ENCODE data around the gene CENPE. TPM values are rescaled to one million over a fixed set of nuclear protein-coding genes. Genes with fewer than 3 reads are reported as not detected.

CENPE gene
- total RNA-seq, 2 donors from 2014 or later = 29.7 to 69.6 TPM

DNA sequence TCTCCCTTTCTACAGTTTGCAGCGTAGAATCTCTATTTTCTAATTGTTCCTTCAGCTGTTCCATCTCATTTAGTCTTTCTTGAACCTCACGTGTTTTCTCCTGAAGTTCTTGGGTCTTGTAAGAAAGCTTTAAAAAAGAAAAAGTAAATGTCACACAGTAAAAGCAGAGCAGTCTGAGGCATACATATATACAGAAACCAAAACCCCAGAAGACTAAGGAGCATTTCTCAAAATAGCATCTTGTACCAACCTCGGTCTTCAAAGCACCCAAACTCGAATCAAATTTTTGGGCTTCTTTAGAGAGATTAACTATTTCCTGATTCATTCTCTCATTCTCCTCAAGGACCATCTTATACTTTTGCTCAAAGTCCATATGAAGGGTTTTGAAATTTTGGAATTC lies 39.4 kb downstream of the CENPE start:
- Mint-ChIP-seq H3K27me3 (no peaks in the 10 kb centered on the region), H3K9me3 (no peaks in the 10 kb centered on the region), H3K4me3 (no peak overlapping the region), H3K36me3 (peaks cover 10% of the 10 kb centered on the region), H3K4me1 (ENCODE audit: low read depth in 2 of 2) (no peaks in the 10 kb centered on the region), H3K27ac (no peak overlapping the region)
- ATAC-seq (no peak), DNase-seq (ENCODE audit: low spot score) (no peak)

DNA sequence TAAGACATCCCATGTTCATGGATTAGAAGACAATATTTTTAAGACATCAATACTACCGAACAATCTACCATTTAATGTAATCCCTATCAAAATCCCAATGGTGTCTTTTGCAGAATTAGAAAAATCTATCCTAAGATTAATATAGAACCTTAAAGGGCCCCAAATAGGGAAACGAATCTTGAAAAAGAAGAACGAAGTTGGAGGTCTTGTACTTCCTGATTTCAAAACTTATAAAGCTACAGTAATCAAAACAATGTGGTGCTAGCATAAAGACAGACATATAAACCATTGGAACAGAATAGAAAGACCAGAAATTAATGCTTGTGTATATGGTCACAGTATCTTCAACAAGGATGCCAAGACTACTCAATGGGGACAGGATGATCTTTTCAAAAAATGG lies 42.0 kb downstream of the CENPE start:
- Mint-ChIP-seq H3K27me3 (no peaks in the 10 kb centered on the region), H3K4me3 (no peak overlapping the region), H3K4me1 (ENCODE audit: low read depth in 2 of 2) (peaks cover 9 to 14% of the 10 kb centered on the region in 2 donors), H3K9me3 (no peaks in the 10 kb centered on the region), H3K36me3 (peaks cover 16% of the 10 kb centered on the region), H3K27ac (no peak overlapping the region)
- no peak for DNase-seq (ENCODE audit: low spot score)
- no peak for ATAC-seq

DNA sequence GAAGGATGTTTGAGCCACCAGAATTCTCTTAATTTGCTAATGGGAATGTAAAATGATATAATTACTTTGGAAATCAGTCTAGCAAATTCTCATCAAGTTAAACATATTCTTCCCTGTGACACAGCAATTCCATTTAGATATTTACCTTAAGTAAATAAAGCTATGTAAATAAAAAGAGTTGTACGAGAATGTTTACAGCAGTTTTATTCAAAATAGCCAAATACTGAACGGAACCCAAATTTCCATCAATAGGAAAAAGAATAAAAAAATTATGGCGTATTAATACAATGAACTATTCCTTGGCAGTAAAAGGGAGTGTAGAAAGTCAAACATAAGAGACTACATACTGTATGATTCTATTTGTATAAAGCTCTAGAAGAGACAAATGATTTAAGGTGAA lies 45.8 kb downstream of the CENPE start:
- no peak for ATAC-seq
- Mint-ChIP-seq H3K27me3 (no peaks in the 10 kb centered on the region), H3K4me1 (ENCODE audit: low read depth in 2 of 2) (peaks cover 9 to 14% of the 10 kb centered on the region in 2 donors), H3K9me3 (no peaks in the 10 kb centered on the region), H3K4me3 (no peak overlapping the region), H3K36me3 (peaks cover 30% of the 10 kb centered on the region), H3K27ac (peak overlapping the region in 1 of 2 donors; percentile 29)
- no peak for DNase-seq (ENCODE audit: low spot score)

DNA sequence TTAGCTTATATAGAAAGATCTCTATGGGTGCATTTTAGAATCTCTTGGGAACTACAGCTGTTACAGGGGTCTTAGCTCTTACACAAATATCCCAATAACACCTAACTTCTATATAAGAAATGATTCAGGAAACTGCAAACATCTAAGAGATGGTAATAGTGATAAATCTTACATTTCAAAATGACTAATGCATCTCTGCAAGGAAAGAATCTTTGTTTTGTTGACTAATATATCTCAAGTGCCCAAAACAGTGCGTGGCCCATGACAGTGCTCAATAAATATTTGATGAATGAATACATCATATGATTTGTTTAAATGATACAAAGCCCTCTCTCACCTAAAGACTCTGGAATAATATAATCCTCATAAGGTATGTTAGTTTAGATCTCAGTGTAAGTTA lies 47.5 kb downstream of the CENPE start:
- H3K9me3 Mint-ChIP-seq = no peaks in the 10 kb centered on the region
- no peak for ATAC-seq

DNA sequence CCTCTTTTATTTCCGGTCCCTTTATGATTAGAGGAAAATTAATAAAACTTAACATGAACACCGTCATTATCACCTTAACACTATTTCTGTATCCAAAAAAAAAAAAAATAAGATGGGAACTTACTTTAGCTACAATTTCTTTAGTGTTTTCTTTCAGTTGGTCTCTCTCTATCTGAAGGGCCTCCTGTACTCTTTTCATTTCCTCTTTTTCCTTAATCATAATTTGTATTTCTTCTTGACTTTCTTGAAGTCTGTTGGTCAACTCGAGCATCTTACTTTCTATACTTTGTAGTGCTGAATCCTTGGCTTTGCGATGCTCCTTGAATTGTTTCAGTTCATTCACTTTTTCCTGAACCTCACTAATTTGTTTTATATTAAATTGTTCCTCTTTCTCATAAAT lies 53.2 kb downstream of the CENPE start:
- ATAC-seq (no peak), DNase-seq (ENCODE audit: low spot score) (no peak)
- H3K4me1 Mint-ChIP-seq (ENCODE audit: low read depth in 2 of 2) = no peaks in the 10 kb centered on the region
- H3K9me3 Mint-ChIP-seq = no peaks in the 10 kb centered on the region
- H3K27ac Mint-ChIP-seq = no peak overlapping the region
- peaks cover 32% of the 10 kb centered on the region for H3K36me3 Mint-ChIP-seq
- H3K4me3 Mint-ChIP-seq = no peak overlapping the region
- no peaks in the 10 kb centered on the region for H3K27me3 Mint-ChIP-seq

More for the DNA sequence above, 47.5 kb downstream of the CENPE start:
- peaks cover 9 to 14% of the 10 kb centered on the region in 2 donors for H3K4me1 Mint-ChIP-seq (ENCODE audit: low read depth in 2 of 2)
- no peaks in the 10 kb centered on the region for H3K27me3 Mint-ChIP-seq
- no peak overlapping the region for H3K27ac Mint-ChIP-seq
- no peak for DNase-seq (ENCODE audit: low spot score)
- no peak overlapping the region for H3K4me3 Mint-ChIP-seq
- H3K36me3 Mint-ChIP-seq = peaks cover 29% of the 10 kb centered on the region

DNA sequence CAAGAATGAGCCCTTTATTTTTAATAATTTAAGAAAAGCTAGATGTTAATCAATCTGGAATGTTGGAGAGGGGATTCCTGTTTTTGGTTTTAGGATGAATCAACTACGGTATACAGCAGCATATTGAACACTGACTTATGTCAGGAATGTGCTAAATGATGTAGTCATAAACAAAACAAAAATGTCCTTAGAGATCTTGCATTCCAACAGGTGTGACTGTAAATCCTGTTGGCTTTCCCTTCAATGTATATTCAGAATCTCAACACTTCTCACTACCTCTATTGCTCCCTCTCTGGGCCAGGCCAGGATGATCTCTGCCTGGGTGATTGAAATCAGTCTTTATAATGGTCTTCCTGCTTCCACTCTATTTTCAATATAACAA lies 60.7 kb downstream of the CENPE start:
- no peak for DNase-seq (ENCODE audit: low spot score)
- no peak overlapping the region for H3K27ac Mint-ChIP-seq
- no peaks in the 10 kb centered on the region for H3K27me3 Mint-ChIP-seq
- H3K4me3 Mint-ChIP-seq = no peak overlapping the region
- no peaks in the 10 kb centered on the region for H3K9me3 Mint-ChIP-seq
- H3K36me3 Mint-ChIP-seq = peaks cover 14% of the 10 kb centered on the region
- no peak for ATAC-seq
- H3K4me1 Mint-ChIP-seq (ENCODE audit: low read depth in 2 of 2) = no peaks in the 10 kb centered on the region

DNA sequence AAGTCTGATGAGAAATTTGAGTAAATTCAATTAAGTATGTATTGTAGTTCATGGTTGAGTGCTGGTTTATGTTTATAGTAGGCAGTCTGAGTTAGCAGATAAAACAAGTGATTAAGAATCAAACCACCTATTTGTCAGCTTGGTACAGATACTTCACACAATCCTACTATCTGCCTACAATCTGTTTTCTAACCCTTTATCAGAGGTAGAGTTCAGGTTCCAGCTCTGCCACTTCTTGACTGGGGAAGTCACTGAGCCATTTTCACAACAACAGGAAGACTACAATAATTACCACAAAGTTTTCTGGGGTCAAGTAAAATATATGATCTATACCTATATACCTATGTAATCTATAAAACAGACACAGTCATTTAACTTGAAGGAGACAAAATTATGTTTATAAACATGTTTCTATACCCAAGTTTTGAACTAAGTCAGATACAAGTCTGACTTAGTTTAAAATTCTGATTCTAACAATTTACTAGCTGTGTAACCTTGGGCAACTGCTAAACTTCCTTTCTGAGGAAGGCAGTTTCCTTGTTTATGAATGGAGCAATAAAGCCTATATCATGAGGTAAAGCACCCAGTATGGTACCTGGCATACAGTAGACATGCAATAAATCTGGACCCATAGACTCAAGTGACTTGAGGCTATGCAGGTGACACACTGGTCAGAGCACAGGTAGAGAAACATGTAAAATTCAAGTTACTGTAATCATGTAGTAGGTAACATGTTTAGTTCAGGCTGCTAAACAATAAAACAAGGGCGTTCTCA lies 61.3 kb downstream of the CENPE start:
- no peak overlapping the region for H3K4me3 Mint-ChIP-seq
- H3K27ac Mint-ChIP-seq = no peak overlapping the region
- no peaks in the 10 kb centered on the region for H3K4me1 Mint-ChIP-seq (ENCODE audit: low read depth in 2 of 2)
- H3K36me3 Mint-ChIP-seq = peaks cover 19% of the 10 kb centered on the region
- no peaks in the 10 kb centered on the region for H3K9me3 Mint-ChIP-seq
- no peaks in the 10 kb centered on the region for H3K27me3 Mint-ChIP-seq
- DNase-seq (ENCODE audit: low spot score) (no peak), ATAC-seq (no peak)

DNA sequence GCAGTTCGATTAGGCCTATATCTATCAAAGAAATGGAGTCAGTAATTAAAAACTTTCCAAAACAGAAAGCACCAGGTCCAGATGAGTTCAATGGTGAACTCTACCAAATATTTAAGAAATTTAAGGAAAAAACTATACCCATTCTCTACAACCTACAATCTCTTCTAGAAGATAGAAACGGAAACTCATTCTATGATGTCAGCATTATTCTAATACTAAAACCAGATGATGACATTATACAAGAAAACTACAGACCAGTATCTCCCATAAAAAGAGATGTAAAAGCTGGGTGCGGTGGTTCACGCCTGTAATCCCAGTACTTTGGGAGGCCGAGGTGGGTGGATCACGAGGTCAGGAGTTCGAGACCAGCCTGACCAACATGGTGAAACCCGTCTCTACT lies 69.0 kb downstream of the CENPE start:
- H3K9me3 Mint-ChIP-seq = peaks cover 2% of the 10 kb centered on the region
- no peak overlapping the region for H3K27ac Mint-ChIP-seq
- H3K36me3 Mint-ChIP-seq = peaks cover 37% of the 10 kb centered on the region
- DNase-seq (ENCODE audit: low spot score) (no peak), ATAC-seq (no peak)
- H3K4me3 Mint-ChIP-seq = no peak overlapping the region
- H3K27me3 Mint-ChIP-seq = no peaks in the 10 kb centered on the region
- H3K4me1 Mint-ChIP-seq (ENCODE audit: low read depth in 2 of 2) = no peaks in the 10 kb centered on the region

DNA sequence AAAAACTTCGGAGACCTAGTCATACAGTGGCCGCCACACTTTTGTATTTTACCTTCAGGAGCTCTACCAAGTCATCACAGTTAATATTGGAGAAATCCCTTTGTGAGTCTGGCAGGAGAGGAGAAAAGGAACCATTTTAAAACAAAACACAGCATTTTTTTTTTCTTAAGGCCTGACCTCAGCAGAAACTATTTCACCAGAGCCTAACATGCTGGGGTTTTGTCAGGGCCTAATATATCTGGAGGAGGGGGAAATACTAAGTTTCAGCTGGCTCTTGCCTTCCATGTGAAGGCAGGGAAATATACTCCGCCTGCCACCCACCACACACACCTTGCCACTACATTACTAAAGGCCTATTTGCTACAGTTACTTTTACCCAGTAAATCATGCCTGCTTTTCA lies 72.0 kb downstream of the CENPE start:
- Mint-ChIP-seq H3K27ac (no peak overlapping the region), H3K36me3 (peaks cover 28% of the 10 kb centered on the region), H3K27me3 (no peaks in the 10 kb centered on the region), H3K4me3 (no peak overlapping the region), H3K4me1 (ENCODE audit: low read depth in 2 of 2) (no peaks in the 10 kb centered on the region), H3K9me3 (peaks cover 2% of the 10 kb centered on the region)
- no peak for DNase-seq (ENCODE audit: low spot score)
- ATAC-seq = no peak

DNA sequence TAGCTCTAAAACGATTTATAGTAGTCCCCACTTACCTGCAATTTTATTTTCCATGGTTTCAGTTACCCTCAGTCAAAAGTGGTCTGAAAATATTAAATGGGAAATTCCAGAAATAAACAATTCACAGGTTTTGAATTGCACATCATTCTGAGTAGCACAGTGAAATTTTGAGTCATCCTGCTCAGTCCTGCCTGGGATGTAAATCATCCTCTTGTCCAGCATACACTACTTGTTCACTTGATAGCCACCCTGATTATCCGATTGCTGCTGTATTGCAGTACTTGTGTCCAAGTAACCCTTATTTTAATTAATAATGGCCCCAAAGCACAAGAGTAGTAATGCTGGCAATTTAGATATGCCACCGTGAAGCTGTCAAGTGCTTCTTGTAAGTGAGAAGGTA lies 75.0 kb downstream of the CENPE start:
- Mint-ChIP-seq H3K27me3 (no peaks in the 10 kb centered on the region), H3K9me3 (peaks cover 2% of the 10 kb centered on the region), H3K4me3 (no peak overlapping the region), H3K36me3 (peaks cover 21% of the 10 kb centered on the region), H3K4me1 (ENCODE audit: low read depth in 2 of 2) (no peaks in the 10 kb centered on the region), H3K27ac (no peak overlapping the region)
- ATAC-seq = no peak
- DNase-seq (ENCODE audit: low spot score) = no peak

DNA sequence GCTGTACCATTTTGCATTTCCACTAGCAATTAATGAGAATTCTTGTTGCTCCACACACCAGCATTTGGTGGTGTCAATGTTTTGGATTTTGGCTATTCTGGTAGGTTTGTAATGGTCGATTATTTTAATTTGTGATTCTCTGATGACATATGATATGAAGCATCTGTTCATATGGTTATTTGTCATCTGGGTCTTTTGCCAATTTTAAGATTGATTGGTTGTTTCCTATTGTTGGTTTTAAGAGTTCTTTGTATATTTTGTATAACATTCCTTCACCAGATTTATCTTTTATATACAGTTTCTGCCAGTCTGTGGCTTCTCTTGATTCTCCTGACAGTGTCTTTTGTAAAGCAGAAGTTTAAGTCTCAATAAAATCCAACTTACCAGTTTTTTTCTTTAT lies 80.0 kb downstream of the CENPE start:
- no peak overlapping the region for H3K4me3 Mint-ChIP-seq
- no peaks in the 10 kb centered on the region for H3K4me1 Mint-ChIP-seq (ENCODE audit: low read depth in 2 of 2)
- H3K27ac Mint-ChIP-seq = no peak overlapping the region
- H3K36me3 Mint-ChIP-seq = peaks cover 4% of the 10 kb centered on the region
- ATAC-seq = no peak
- DNase-seq (ENCODE audit: low spot score) = no peak
- H3K27me3 Mint-ChIP-seq = no peaks in the 10 kb centered on the region
- H3K9me3 Mint-ChIP-seq = no peaks in the 10 kb centered on the region

DNA sequence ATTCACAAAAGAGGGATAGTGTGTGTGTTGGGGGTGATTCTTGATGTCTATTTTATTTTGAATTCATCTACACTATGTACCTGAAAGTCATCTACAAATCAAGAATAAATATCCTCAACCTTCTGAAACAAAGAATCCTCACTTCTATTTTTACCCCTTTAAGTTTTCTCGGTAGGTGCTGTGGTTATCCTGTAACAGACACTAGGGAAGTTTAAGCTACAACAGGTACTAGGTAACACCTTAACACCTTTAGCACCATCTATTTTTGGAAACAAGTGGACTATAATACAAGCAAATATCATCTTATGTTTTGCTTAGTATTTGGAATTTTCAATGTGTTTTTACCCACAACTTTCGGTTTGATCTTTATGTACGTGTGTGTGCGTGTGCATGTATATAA lies 86.5 kb downstream of the CENPE start:
- Mint-ChIP-seq H3K27me3 (no peaks in the 10 kb centered on the region), H3K36me3 (peaks cover 6% of the 10 kb centered on the region), H3K4me1 (ENCODE audit: low read depth in 2 of 2) (no peaks in the 10 kb centered on the region), H3K27ac (no peak overlapping the region), H3K4me3 (no peak overlapping the region), H3K9me3 (no peaks in the 10 kb centered on the region)
- ATAC-seq = no peak
- DNase-seq (ENCODE audit: low spot score) = no peak

DNA sequence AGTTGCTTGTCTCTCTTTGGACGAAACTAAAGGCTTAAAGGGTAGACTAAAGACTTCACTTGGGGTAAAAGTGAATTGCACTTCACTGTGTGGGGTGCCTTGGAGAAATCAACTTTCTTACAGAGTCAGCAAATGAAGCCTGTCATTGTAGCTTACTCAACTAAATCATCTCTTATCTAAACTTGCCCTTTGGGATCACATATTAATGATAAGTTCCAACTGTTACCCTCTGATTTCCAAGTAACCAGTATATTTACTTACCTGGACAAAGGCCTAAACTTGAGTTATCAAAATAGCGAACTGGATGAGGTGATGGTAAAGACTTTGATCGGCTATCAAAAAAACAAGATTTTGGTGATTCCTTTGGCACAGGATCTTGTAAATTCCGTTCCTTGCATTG lies 89.6 kb downstream of the CENPE start:
- no peak for DNase-seq (ENCODE audit: low spot score)
- Mint-ChIP-seq H3K4me3 (no peak overlapping the region), H3K9me3 (no peaks in the 10 kb centered on the region), H3K4me1 (ENCODE audit: low read depth in 2 of 2) (no peaks in the 10 kb centered on the region), H3K27ac (no peak overlapping the region), H3K27me3 (no peaks in the 10 kb centered on the region), H3K36me3 (peaks cover 6% of the 10 kb centered on the region)
- no peak for ATAC-seq

DNA sequence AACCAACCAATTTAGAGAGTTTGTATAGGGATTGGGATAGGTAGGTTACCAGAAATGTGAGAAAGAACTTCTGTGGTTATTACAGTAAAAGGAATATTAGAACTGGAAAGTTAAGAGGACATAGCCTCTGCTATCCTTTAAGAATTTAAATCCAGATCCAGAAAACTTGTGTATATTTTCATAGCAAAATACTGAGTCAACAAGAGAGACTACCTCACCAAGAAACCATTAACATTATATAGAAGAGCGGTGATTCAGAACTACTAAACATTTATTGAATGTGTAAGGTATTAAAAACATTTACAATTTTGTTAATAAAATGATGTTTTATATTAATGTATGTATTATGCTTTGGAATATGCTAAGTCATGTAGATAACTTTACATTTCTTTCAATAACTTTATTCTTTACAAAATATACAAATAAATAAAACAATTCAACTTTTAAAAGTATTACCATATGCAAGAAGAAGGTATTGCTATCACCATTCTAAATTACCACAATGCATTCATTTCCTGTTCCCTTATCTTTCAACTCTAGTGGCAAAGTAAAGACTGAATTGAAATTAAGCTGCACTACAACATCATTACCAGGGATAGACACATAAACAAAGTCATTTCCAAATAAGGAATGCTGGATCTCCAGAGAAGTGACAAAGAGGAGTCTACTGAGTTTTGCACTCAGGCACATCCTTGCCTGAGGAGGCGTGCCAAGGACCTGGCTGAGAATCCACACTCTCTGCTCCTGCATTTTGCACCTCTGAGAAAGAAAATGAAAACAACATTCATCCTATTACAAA lies 92.4 kb downstream of the CENPE start:
- ATAC-seq (no peak), DNase-seq (ENCODE audit: low spot score) (no peak)
- Mint-ChIP-seq H3K9me3 (no peaks in the 10 kb centered on the region), H3K27ac (no peak overlapping the region), H3K4me3 (no peak overlapping the region), H3K36me3 (peaks cover under 1% of the 10 kb centered on the region), H3K27me3 (no peaks in the 10 kb centered on the region), H3K4me1 (ENCODE audit: low read depth in 2 of 2) (no peaks in the 10 kb centered on the region)
